ENCODE data around the gene CIAPIN1. TPM values are rescaled to one million over a fixed set of nuclear protein-coding genes. Genes with fewer than 3 reads are reported as not detected.
"Not testable (repeated sequence)": the region's sequence is repeated elsewhere in the genome, so short reads cannot be mapped to it uniquely, and the experiment has no call there.

Gene CIAPIN1
- total RNA-seq, 1 donor from 2014 or later = 60.6 TPM

GRCh38 chr16:57440551-57440950 is 6.6 kb downstream of the CIAPIN1 start:
- DNase-seq (ENCODE audit: low read depth) = not testable (repeated sequence)

GRCh38 chr16:57439947-57440346 is 7.2 kb downstream of the CIAPIN1 start:
- not testable (repeated sequence) for DNase-seq (ENCODE audit: low read depth)

- no peak for DNase-seq (ENCODE audit: low read depth)
Observed at GRCh38 chr16:57435838-57436237, 11.3 kb downstream of the CIAPIN1 start.

GRCh38 chr16:57434003-57434402 is 13.2 kb downstream of the CIAPIN1 start:
- DNase-seq (ENCODE audit: low read depth) = no peak

GRCh38 chr16:57432989-57433388 is 14.2 kb downstream of the CIAPIN1 start:
- DNase-seq (ENCODE audit: low read depth) = no peak

- no peak for DNase-seq (ENCODE audit: low read depth)
Observed at GRCh38 chr16:57432505-57432904, 14.7 kb downstream of the CIAPIN1 start.

- no peak for DNase-seq (ENCODE audit: low read depth)
Observed at GRCh38 chr16:57430955-57431354, 16.2 kb downstream of the CIAPIN1 start.

- DNase-seq (ENCODE audit: low read depth) = peak; percentile 13
Observed at GRCh38 chr16:57427824-57428223, 19.4 kb downstream of the CIAPIN1 start.

- DNase-seq (ENCODE audit: low read depth) = no peak
Observed at GRCh38 chr16:57427307-57427706, 19.9 kb downstream of the CIAPIN1 start.

- DNase-seq (ENCODE audit: low read depth) = no peak
Observed at GRCh38 chr16:57426356-57426755, 20.8 kb downstream of the CIAPIN1 start.

GRCh38 chr16:57424583-57424982 is 22.6 kb downstream of the CIAPIN1 start:
- DNase-seq (ENCODE audit: low read depth) = no peak

- DNase-seq (ENCODE audit: low read depth) = no peak
Observed at GRCh38 chr16:57423152-57423551, 24.0 kb downstream of the CIAPIN1 start.

- DNase-seq (ENCODE audit: low read depth) = peak; percentile 41
Observed at GRCh38 chr16:57422026-57422944, 24.9 kb downstream of the CIAPIN1 start.

- DNase-seq (ENCODE audit: low read depth) = no peak
Observed at GRCh38 chr16:57419506-57419905, 27.7 kb downstream of the CIAPIN1 start.

GRCh38 chr16:57416084-57416483 is 31.1 kb downstream of the CIAPIN1 start:
- DNase-seq (ENCODE audit: low read depth) = no peak

GRCh38 chr16:57413733-57414132 is 33.5 kb downstream of the CIAPIN1 start:
- no peak for DNase-seq (ENCODE audit: low read depth)

GRCh38 chr16:57413301-57413730 is 33.9 kb downstream of the CIAPIN1 start:
- DNase-seq (ENCODE audit: low read depth) = no peak

GRCh38 chr16:57412584-57412983 is 34.6 kb downstream of the CIAPIN1 start:
- no peak for DNase-seq (ENCODE audit: low read depth)

- DNase-seq (ENCODE audit: low read depth) = no peak
Observed at GRCh38 chr16:57411362-57411976, 35.7 kb downstream of the CIAPIN1 start.

- no peak for DNase-seq (ENCODE audit: low read depth)
Observed at GRCh38 chr16:57409870-57410587, 37.2 kb downstream of the CIAPIN1 start.

GRCh38 chr16:57409065-57409464 is 38.1 kb downstream of the CIAPIN1 start:
- DNase-seq (ENCODE audit: low read depth) = no peak
